Liver (tissue), 9 donors: ENCODE results near the gene ASIC5. TPM values are rescaled to one million over a fixed set of nuclear protein-coding genes. Genes with fewer than 3 reads are reported as not detected.

ENCODE experiments used
- DNase-seq: peaks from one replicate; pipeline ENCODE4 v3.0.0-alpha.2; 2017; ENCODE audit warnings: low spot score
- H3K27ac ChIP-seq, 2 donors: one replicate each; pipeline ENCODE4 v1.7.0; 2013; ENCODE audit warnings: inconsistent platforms in 2 of 2, low read length in 2 of 2, control low read depth in 1 of 2, low read depth in 1 of 2, mild to moderate bottlenecking in 1 of 2
- H3K27me3 ChIP-seq, 4 donors: one replicate each; pipeline versions ENCODE4 v1.6.1 to v1.7.0; 2013; ENCODE audit warnings: low read length in 3 of 4, inconsistent platforms in 1 of 4, mild to moderate bottlenecking in 1 of 4, moderate library complexity in 1 of 4; ENCODE audit not compliant: control insufficient read depth in 4 of 4, insufficient read depth in 4 of 4
- H3K36me3 ChIP-seq, 4 donors: one replicate each; pipeline versions ENCODE4 v1.6.1 to v1.7.0; 2013; ENCODE audit warnings: low read length in 3 of 4, mild to moderate bottlenecking in 3 of 4, low read depth in 1 of 4, moderate library complexity in 1 of 4; ENCODE audit not compliant: control insufficient read depth in 4 of 4, insufficient read depth in 3 of 4
- H3K4me1 ChIP-seq, 4 donors: one replicate each; pipeline versions ENCODE4 v1.6.1 to v1.7.0; 2013; ENCODE audit warnings: low read length in 3 of 4, mild to moderate bottlenecking in 3 of 4, moderate library complexity in 1 of 4; ENCODE audit not compliant: control insufficient read depth in 4 of 4, insufficient read depth in 4 of 4
- H3K4me3 ChIP-seq, 3 donors: one replicate each; pipeline versions ENCODE4 v1.6.1 to v1.7.0; 2013; ENCODE audit warnings: low read length in 3 of 3, control low read depth in 1 of 3, low read depth in 1 of 3, mild to moderate bottlenecking in 1 of 3
- H3K9ac ChIP-seq, 2 donors: one replicate each; pipeline ENCODE4 v1.7.0; 2013; ENCODE audit warnings: low read length in 2 of 2, mild to moderate bottlenecking in 2 of 2, moderate library complexity in 2 of 2, control low read depth in 1 of 2, low read depth in 1 of 2
- H3K9me3 ChIP-seq, 4 donors: one replicate each; pipeline versions ENCODE4 v1.6.1 to v1.7.0; 2013; ENCODE audit warnings: low read length in 3 of 4; ENCODE audit not compliant: control insufficient read depth in 4 of 4
- FOXA1 ChIP-seq: IDR thresholded peaks from 2 replicates; pipeline ENCODE4 v1.6.1; 2016; ENCODE audit warnings: antibody characterized with exemption
- GABPA ChIP-seq, 2 donors: IDR thresholded peaks in 1 of 2; conservative IDR thresholded peaks in 1 of 2; 2 replicates each; pipeline ENCODE4 v1.6.1; 2016; ENCODE audit warnings: antibody characterized with exemption in 2 of 2, mild to moderate bottlenecking in 1 of 2, moderate library complexity in 1 of 2
- HNF4A ChIP-seq, 2 donors: conservative IDR thresholded peaks; 2 replicates each; pipeline ENCODE4 v1.6.1; 2016; ENCODE audit warnings: antibody characterized with exemption in 2 of 2, mild to moderate bottlenecking in 2 of 2
- HNF4G ChIP-seq: IDR thresholded peaks from 2 replicates; pipeline ENCODE4 v1.6.1; 2016; ENCODE audit warnings: antibody characterized with exemption
- NR2F2 ChIP-seq: IDR thresholded peaks from 2 replicates; pipeline ENCODE4 v1.6.1; 2016; ENCODE audit warnings: antibody characterized with exemption
- RAD21 ChIP-seq, 2 donors: IDR thresholded peaks; 2 replicates each; pipeline ENCODE4 v1.6.1; 2016; ENCODE audit warnings: antibody characterized with exemption in 2 of 2, mild to moderate bottlenecking in 2 of 2
- REST ChIP-seq: IDR thresholded peaks from 2 replicates; pipeline ENCODE4 v1.6.1; 2016; ENCODE audit warnings: antibody characterized with exemption, mild to moderate bottlenecking
- RXRA ChIP-seq, 2 donors: IDR thresholded peaks; 2 replicates each; pipeline ENCODE4 v1.6.1; 2017 to 2018; ENCODE audit warnings: antibody characterized with exemption in 2 of 2, mild to moderate bottlenecking in 1 of 2
- SP1 ChIP-seq: IDR thresholded peaks from 2 replicates; pipeline ENCODE4 v1.6.1; 2018; ENCODE audit warnings: antibody characterized with exemption, mild to moderate bottlenecking
- TAF1 ChIP-seq: conservative IDR thresholded peaks from 2 replicates; pipeline ENCODE4 v1.6.1; 2016; ENCODE audit warnings: antibody characterized with exemption, mild to moderate bottlenecking
- YY1 ChIP-seq: IDR thresholded peaks from 2 replicates; pipeline ENCODE4 v1.6.1; 2016; ENCODE audit warnings: antibody characterized with exemption, mild to moderate bottlenecking
- ZBTB33 ChIP-seq: IDR thresholded peaks from 2 replicates; pipeline ENCODE4 v1.6.1; 2016; ENCODE audit warnings: antibody characterized with exemption
- WGBS: extraction: QIAGEN DNeasy Blood & Tissue Kit; methylation state at CpG from one replicate; pipeline ENCODE4 v1.1.7; 2013; 5-methylcytosine and 5-hydroxymethylcytosine counted together
- polyA plus RNA-seq, 2 donors: library from polyadenylated mRNA; stranded (reverse) in 1 of 2; unstranded in 1 of 2; fragments of 200-250 nt in 1 of 2; fragments of >200 nt in 1 of 2; fragmentation: Nextera tagmentation in 1 of 2; extraction: Ambion mirVana in 1 of 2; gene quantifications; one replicate each; pipeline versions ENCODE4 v1.2.1 to v1.2.3, GENCODE V29; 2013 to 2015
- total RNA-seq, 2 donors: library from RNA; depleted of rRNA; stranded (reverse); fragments of >200 nt; gene quantifications; one replicate each; pipeline ENCODE4 v1.2.3, GENCODE V29; 2014
- TF ChIP-seq, protein P1 (sequence below): fragments of 150-350 bp; IDR thresholded peaks from 2 replicates; pipeline ENCODE4 v1.5.1; 2017; ENCODE audit warnings: improper control_type of control experiment, low read depth, low read length; ENCODE audit not compliant: missing input control
- TF ChIP-seq, protein P2 (sequence below): IDR thresholded peaks from 2 replicates; pipeline ENCODE4 v1.6.1; 2016; ENCODE audit warnings: antibody characterized with exemption
- donor health status: healthy.
- donor health status: healthy.
- donor health status: healthy.
- donor health status: healthy.
- donor health status: healthy.

ASIC5 gene
- total and polyA plus RNA-seq, 4 donors, result not detected

DNA sequence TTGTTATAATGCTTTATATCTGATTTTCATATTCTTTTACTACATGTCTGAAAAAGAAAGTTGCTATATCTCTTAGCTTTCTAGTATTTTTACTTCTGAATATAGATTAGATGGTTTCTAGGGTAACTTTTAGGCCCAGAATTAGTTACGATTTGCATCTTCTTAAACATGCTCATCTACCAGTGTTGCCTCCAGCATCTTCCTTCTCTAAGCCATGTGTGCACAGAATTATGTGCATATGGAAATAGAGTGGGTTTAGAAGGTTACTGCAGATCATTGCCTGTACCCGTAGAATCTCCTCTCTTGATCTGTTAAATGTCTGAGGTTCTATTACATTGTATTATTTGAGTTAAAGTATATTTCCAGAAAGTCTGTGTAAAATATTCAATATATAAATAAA is 34.9 kb upstream of the ASIC5 start:
- 95% methylated on average over 2 of the region's 2 CpGs for WGBS
- no peaks in the 10 kb centered on the region for H3K36me3 ChIP-seq
- H3K27me3 ChIP-seq, result no peaks in the 10 kb centered on the region
- H3K4me3 ChIP-seq, result no peak overlapping the region
- peaks cover 0 to 11% (median 3%) of the 10 kb centered on the region in 4 donors for H3K4me1 ChIP-seq
- DNase-seq, result no peak
- no peaks in the 10 kb centered on the region for H3K9me3 ChIP-seq
- TF ChIP-seq FOXA1 (no peak), ZBTB33 (no peak), REST (no peak), SP1 (no peak)
- H3K9ac ChIP-seq, result no peak overlapping the region
- peak overlapping the region in 1 of 2 donors; percentile 36 for H3K27ac ChIP-seq

- WGBS, result 69% methylated on average over 1 of the region's 1 CpG
- Histone ChIP-seq H3K36me3 (no peaks in the 10 kb centered on the region), H3K4me1 (peaks cover 0 to 11% (median 3%) of the 10 kb centered on the region in 4 donors), H3K27me3 (no peaks in the 10 kb centered on the region), H3K27ac (peak overlapping the region in 1 of 2 donors; percentile 36), H3K9me3 (no peaks in the 10 kb centered on the region), H3K4me3 (no peak overlapping the region), H3K9ac (no peak overlapping the region)
- DNase-seq, result no peak
- TF ChIP-seq, protein P1, sequence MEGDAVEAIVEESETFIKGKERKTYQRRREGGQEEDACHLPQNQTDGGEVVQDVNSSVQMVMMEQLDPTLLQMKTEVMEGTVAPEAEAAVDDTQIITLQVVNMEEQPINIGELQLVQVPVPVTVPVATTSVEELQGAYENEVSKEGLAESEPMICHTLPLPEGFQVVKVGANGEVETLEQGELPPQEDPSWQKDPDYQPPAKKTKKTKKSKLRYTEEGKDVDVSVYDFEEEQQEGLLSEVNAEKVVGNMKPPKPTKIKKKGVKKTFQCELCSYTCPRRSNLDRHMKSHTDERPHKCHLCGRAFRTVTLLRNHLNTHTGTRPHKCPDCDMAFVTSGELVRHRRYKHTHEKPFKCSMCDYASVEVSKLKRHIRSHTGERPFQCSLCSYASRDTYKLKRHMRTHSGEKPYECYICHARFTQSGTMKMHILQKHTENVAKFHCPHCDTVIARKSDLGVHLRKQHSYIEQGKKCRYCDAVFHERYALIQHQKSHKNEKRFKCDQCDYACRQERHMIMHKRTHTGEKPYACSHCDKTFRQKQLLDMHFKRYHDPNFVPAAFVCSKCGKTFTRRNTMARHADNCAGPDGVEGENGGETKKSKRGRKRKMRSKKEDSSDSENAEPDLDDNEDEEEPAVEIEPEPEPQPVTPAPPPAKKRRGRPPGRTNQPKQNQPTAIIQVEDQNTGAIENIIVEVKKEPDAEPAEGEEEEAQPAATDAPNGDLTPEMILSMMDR, result no peak
- TF ChIP-seq HNF4A (conservative IDR thresholded peaks at IDR 0.05), result peak in 1 of 2 donors; percentile 19
- TF ChIP-seq SP1, result peak; percentile 42
- no peak for TF ChIP-seq TAF1
- peak in 1 of 2 donors; percentile 34 for TF ChIP-seq RAD21 (IDR thresholded peaks at IDR 0.05)
- peak; percentile 15 to 55 for TF ChIP-seq RXRA (IDR thresholded peaks at IDR 0.05)
These were observed 34.3 kb upstream of the ASIC5 start for GRCh38 chr4:155900381-155900780.

- Histone ChIP-seq H3K27me3 (no peaks in the 10 kb centered on the region), H3K9ac (no peak overlapping the region), H3K9me3 (no peaks in the 10 kb centered on the region), H3K36me3 (no peaks in the 10 kb centered on the region), H3K27ac (peak overlapping the region in 1 of 2 donors; percentile 38), H3K4me1 (peaks cover 0 to 11% (median 3%) of the 10 kb centered on the region in 4 donors), H3K4me3 (no peak overlapping the region)
- DNase-seq, result no peak
- WGBS, result 40% methylated on average over 3 of the region's 3 CpGs
- no peak for TF ChIP-seq RAD21 (IDR thresholded peaks at IDR 0.05)
- TF ChIP-seq FOXA1, result no peak
- no peak for TF ChIP-seq ZBTB33
- no peak for TF ChIP-seq YY1
- no peak for TF ChIP-seq NR2F2
- TF ChIP-seq, protein P2, sequence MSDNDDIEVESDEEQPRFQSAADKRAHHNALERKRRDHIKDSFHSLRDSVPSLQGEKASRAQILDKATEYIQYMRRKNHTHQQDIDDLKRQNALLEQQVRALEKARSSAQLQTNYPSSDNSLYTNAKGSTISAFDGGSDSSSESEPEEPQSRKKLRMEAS, result no peak
- no peak for TF ChIP-seq GABPA (IDR thresholded peaks at IDR 0.05 in 1 of 2, conservative IDR thresholded peaks at IDR 0.05 in 1 of 2)
- TF ChIP-seq RXRA (IDR thresholded peaks at IDR 0.05), result no peak
- no peak for TF ChIP-seq REST
- TF ChIP-seq HNF4G, result no peak
- no peak for TF ChIP-seq HNF4A (conservative IDR thresholded peaks at IDR 0.05)
These were observed 33.8 kb upstream of the ASIC5 start for GRCh38 chr4:155899891-155900290.
